ENCODE results near the gene USP49.
"Not testable (repeated sequence)": the region's sequence is repeated elsewhere in the genome, so short reads cannot be mapped to it uniquely, and the experiment has no call there.

The USP49 gene

GRCh38 chr6:41871691-41872090, 23.5 kb downstream of the USP49 start:
- no peak for DNase-seq

GRCh38 chr6:41859356-41859755, 35.8 kb downstream of the USP49 start:
- DNase-seq, result peak in 1 of 6 experiments; percentile 1

- DNase-seq, result no peak
These were observed 36.5 kb downstream of the USP49 start for GRCh38 chr6:41858703-41859102.

GRCh38 chr6:41850861-41851260, 44.3 kb downstream of the USP49 start:
- no peak for DNase-seq

GRCh38 chr6:41846666-41847237, 48.4 kb downstream of the USP49 start:
- peak; percentile 4 to 64 (median 15) for DNase-seq

GRCh38 chr6:41843178-41843577, 52.0 kb downstream of the USP49 start:
- DNase-seq, result no peak

- DNase-seq, result no peak
These were observed 54.8 kb downstream of the USP49 start for GRCh38 chr6:41840326-41840725.

- DNase-seq, result no peak
These were observed 58.5 kb downstream of the USP49 start for GRCh38 chr6:41836660-41837052.

- DNase-seq, result no peak
These were observed 59.0 kb downstream of the USP49 start for GRCh38 chr6:41836022-41836659.

- no peak for DNase-seq
These were observed 62.9 kb downstream of the USP49 start for GRCh38 chr6:41832263-41832662.

GRCh38 chr6:41826343-41827022, 68.7 kb downstream of the USP49 start:
- DNase-seq, result no peak

- no peak for DNase-seq
These were observed 70.3 kb downstream of the USP49 start for GRCh38 chr6:41824571-41825569.

- DNase-seq, result no peak
These were observed 72.0 kb downstream of the USP49 start for GRCh38 chr6:41823178-41823577.

GRCh38 chr6:41822021-41822420, 73.2 kb downstream of the USP49 start:
- DNase-seq, result no peak

GRCh38 chr6:41821266-41821665, 73.9 kb downstream of the USP49 start:
- no peak for DNase-seq

GRCh38 chr6:41818271-41819054, 76.7 kb downstream of the USP49 start:
- no peak for DNase-seq

GRCh38 chr6:41815587-41815986, 79.6 kb downstream of the USP49 start:
- no peak for DNase-seq

GRCh38 chr6:41814629-41815028, 80.5 kb downstream of the USP49 start:
- DNase-seq, result no peak

GRCh38 chr6:41813956-41814355, 81.2 kb downstream of the USP49 start:
- no peak for DNase-seq

- DNase-seq, result no peak
These were observed 81.7 kb downstream of the USP49 start for GRCh38 chr6:41813469-41813868.

GRCh38 chr6:41811946-41812345, 83.2 kb downstream of the USP49 start:
- DNase-seq, result not testable (repeated sequence)

GRCh38 chr6:41811095-41811494, 84.1 kb downstream of the USP49 start:
- no peak for DNase-seq

Data from stimulated activated naive CD4-positive, alpha-beta T cell (primary cell).